Trophoblast cell (in vitro differentiated cells and primary cell): ENCODE measurements around the gene EPB41L1.

Source experiments
- DNase-seq, 2 donors: peaks; one replicate each; pipeline ENCODE4 v3.0.0-alpha.2; 2016
- H2AFZ ChIP-seq: 2 replicates; pipeline ENCODE4 v1.6.1; 2013; ENCODE audit warnings: low read length, moderate library complexity, mild to moderate bottlenecking; ENCODE audit not compliant: insufficient read depth, poor library complexity
- H2AK5ac ChIP-seq: 2 replicates; pipeline ENCODE4 v1.6.1; 2013; ENCODE audit warnings: mild to moderate bottlenecking, low read length
- H2BK120ac ChIP-seq: 2 replicates; pipeline ENCODE4 v1.6.1; 2013; ENCODE audit warnings: low read length, mild to moderate bottlenecking, moderate library complexity; ENCODE audit not compliant: insufficient read depth, poor library complexity
- H2BK12ac ChIP-seq: 2 replicates; pipeline ENCODE4 v1.6.1; 2013; ENCODE audit warnings: mild to moderate bottlenecking, low read length, moderate library complexity
- H2BK5ac ChIP-seq: 2 replicates; pipeline ENCODE4 v1.6.1; 2013; ENCODE audit warnings: low read length, low read depth, moderate library complexity, mild to moderate bottlenecking; ENCODE audit not compliant: poor library complexity
- H3K14ac ChIP-seq: 2 replicates; pipeline ENCODE4 v1.6.1; 2013; ENCODE audit warnings: mild to moderate bottlenecking, low read length
- H3K18ac ChIP-seq: 2 replicates; pipeline ENCODE4 v1.6.1; 2013; ENCODE audit warnings: mild to moderate bottlenecking, low read length
- H3K23ac ChIP-seq: 2 replicates; pipeline ENCODE4 v1.6.1; 2013; ENCODE audit warnings: low read length
- H3K27ac ChIP-seq: 2 replicates; pipeline ENCODE4 v1.5.1; 2013; ENCODE audit warnings: low read depth, mild to moderate bottlenecking, inconsistent platforms, low read length, moderate library complexity
- H3K27me3 ChIP-seq: 2 replicates; pipeline ENCODE4 v1.6.1; 2013; ENCODE audit warnings: inconsistent platforms, mild to moderate bottlenecking, low read length, moderate library complexity; ENCODE audit not compliant: insufficient read depth
- H3K36me3 ChIP-seq, 2 experiments: 1 replicate in 1 of 2; 2 replicates in 1 of 2; pipeline ENCODE4 v1.6.1; 2013; ENCODE audit warnings: low read length in 2 of 2, mild to moderate bottlenecking in 2 of 2, moderate library complexity in 1 of 2; ENCODE audit not compliant: insufficient read depth in 2 of 2, control insufficient read depth in 1 of 2
- H3K4ac ChIP-seq: 2 replicates; pipeline ENCODE4 v1.6.1; 2013; ENCODE audit warnings: low read depth, mild to moderate bottlenecking, low read length, moderate library complexity
- H3K4me1 ChIP-seq, 2 experiments: 1 replicate in 1 of 2; 2 replicates in 1 of 2; pipeline ENCODE4 v1.6.1; 2013; ENCODE audit warnings: low read length in 2 of 2, mild to moderate bottlenecking in 2 of 2, moderate library complexity in 1 of 2; ENCODE audit not compliant: insufficient read depth in 2 of 2, control insufficient read depth in 1 of 2
- H3K4me2 ChIP-seq: 2 replicates; pipeline ENCODE4 v1.6.1; 2013; ENCODE audit warnings: inconsistent platforms, mild to moderate bottlenecking, low read length, moderate library complexity
- H3K4me3 ChIP-seq: 2 replicates; pipeline ENCODE4 v1.5.1; 2013; ENCODE audit warnings: mild to moderate bottlenecking, low read depth, low read length, inconsistent platforms
- H3K79me1 ChIP-seq: one replicate; pipeline ENCODE4 v1.6.1; 2013; ENCODE audit warnings: low read length
- H3K79me2 ChIP-seq: 2 replicates; pipeline ENCODE4 v1.6.1; 2013; ENCODE audit warnings: low read length, mild to moderate bottlenecking; ENCODE audit not compliant: control insufficient read depth, insufficient read depth, poor library complexity
- H3K9ac ChIP-seq: 2 replicates; pipeline ENCODE4 v1.6.1; 2013; ENCODE audit warnings: mild to moderate bottlenecking, low read length
- H3K9me3 ChIP-seq: 2 replicates; pipeline ENCODE4 v1.6.1; 2013; ENCODE audit warnings: low read depth, mild to moderate bottlenecking, control low read depth, inconsistent platforms, low read length; ENCODE audit not compliant: insufficient read depth
- H4K12ac ChIP-seq: 2 replicates; pipeline ENCODE4 v1.6.1; 2013; ENCODE audit warnings: low read depth, mild to moderate bottlenecking, low read length, moderate library complexity
- H4K8ac ChIP-seq: 2 replicates; pipeline ENCODE4 v1.6.1; 2013; ENCODE audit warnings: low read depth, mild to moderate bottlenecking, low read length, moderate library complexity
- H4K91ac ChIP-seq: one replicate; pipeline ENCODE4 v1.6.1; 2013; ENCODE audit warnings: low read depth, mild to moderate bottlenecking, low read length, moderate library complexity
- WGBS: extraction: QIAGEN DNeasy Blood & Tissue Kit; methylation state at CpG from one replicate; pipeline ENCODE4 v1.1.7; 2013; ENCODE audit warnings: missing lambda C conversion rate; ENCODE audit not compliant: insufficient read length, insufficient coverage; ENCODE audit errors: extremely low coverage; 5-methylcytosine and 5-hydroxymethylcytosine counted together

The EPB41L1 gene

DNA sequence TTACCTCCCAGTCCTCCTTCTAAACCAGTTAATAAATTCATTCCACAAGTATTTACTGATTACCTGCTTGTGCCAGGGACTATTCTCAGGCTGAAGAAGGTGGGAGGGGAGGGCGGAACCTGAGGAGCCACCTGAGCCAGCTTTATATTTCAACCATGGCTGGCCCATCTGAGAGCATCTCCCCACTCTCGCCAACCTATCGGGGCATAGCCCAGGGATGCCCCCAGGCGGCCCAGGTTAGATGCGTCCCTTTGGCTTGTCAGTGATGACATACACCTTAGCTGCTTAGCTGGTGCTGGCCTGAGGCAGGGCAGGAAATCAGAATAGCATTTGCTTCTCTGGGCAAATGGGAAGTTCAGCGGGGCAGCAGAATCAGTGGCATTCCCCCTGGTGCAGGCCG lies 76.8 kb downstream of the EPB41L1 start:
- H3K23ac ChIP-seq = no peak overlapping the region
- no peak overlapping the region for H3K9ac ChIP-seq
- no peak overlapping the region for H3K27ac ChIP-seq
- H2AK5ac ChIP-seq = no peak overlapping the region
- DNase-seq = no peak
- no peaks in the 10 kb centered on the region for H3K9me3 ChIP-seq
- peaks cover 5% of the 10 kb centered on the region for H3K79me1 ChIP-seq
- H2BK12ac ChIP-seq = no peak overlapping the region
- no peak overlapping the region for H4K8ac ChIP-seq
- no peak overlapping the region for H2BK120ac ChIP-seq
- peaks cover 4% of the 10 kb centered on the region in 2 experiments for H3K4me1 ChIP-seq
- no peak overlapping the region for H3K14ac ChIP-seq
- peaks cover under 1% of the 10 kb centered on the region for H3K79me2 ChIP-seq
- H3K36me3 ChIP-seq = no peaks in the 10 kb centered on the region
- H2AFZ ChIP-seq = no peak overlapping the region
- no peak overlapping the region for H4K12ac ChIP-seq
- no peak overlapping the region for H4K91ac ChIP-seq
- H3K4me3 ChIP-seq = no peak overlapping the region
- no peaks in the 10 kb centered on the region for H3K27me3 ChIP-seq
- no CpG with 5 or more reads among the region's 7 CpGs for WGBS
- H3K18ac ChIP-seq = no peak overlapping the region
- H3K4me2 ChIP-seq = no peak overlapping the region
- no peak overlapping the region for H3K4ac ChIP-seq
- no peak overlapping the region for H2BK5ac ChIP-seq

DNA sequence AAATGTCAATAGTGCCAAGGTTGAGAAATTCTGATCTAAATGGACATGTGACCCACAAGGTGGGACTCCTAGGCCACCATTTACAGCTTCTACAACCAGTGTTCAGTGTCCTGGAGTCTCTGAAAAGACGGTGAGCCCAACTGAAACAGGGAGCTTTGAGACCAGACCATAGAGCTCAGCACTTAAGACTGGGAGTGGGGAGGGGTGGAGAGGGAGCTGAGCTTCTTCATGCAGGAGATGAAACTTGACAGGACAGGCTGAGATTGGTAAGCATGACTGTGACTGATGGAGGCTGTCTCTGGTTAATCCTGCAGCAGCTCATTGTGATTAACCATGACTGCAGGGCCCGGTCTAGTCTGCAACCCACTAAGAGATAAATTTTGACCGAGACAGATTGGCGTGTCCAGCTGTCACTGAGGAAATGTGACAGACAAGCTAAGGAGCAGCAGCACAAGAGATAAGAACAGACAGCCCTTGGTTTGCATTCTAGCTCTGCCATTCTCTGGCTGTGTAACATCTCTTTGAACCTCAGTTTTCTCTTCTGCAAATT lies 80.3 kb downstream of the EPB41L1 start:
- peaks cover 3 to 5% of the 10 kb centered on the region in 2 experiments for H3K36me3 ChIP-seq
- no peak overlapping the region for H2AK5ac ChIP-seq
- H2BK5ac ChIP-seq = no peak overlapping the region
- H3K79me2 ChIP-seq = peaks cover 10% of the 10 kb centered on the region
- H3K14ac ChIP-seq = no peak overlapping the region
- H3K9me3 ChIP-seq = no peaks in the 10 kb centered on the region
- H3K9ac ChIP-seq = no peak overlapping the region
- H4K8ac ChIP-seq = no peak overlapping the region
- no peak overlapping the region for H3K27ac ChIP-seq
- H3K4me1 ChIP-seq = peaks cover 10 to 12% of the 10 kb centered on the region in 2 experiments
- H3K23ac ChIP-seq = no peak overlapping the region
- H3K4ac ChIP-seq = no peak overlapping the region
- no peak overlapping the region for H2BK12ac ChIP-seq
- H3K4me3 ChIP-seq = no peak overlapping the region
- H3K27me3 ChIP-seq = no peaks in the 10 kb centered on the region
- no peak overlapping the region for H4K91ac ChIP-seq
- WGBS = no CpG with 5 or more reads among the region's 4 CpGs
- no peak overlapping the region for H2BK120ac ChIP-seq
- peaks cover 7% of the 10 kb centered on the region for H3K79me1 ChIP-seq
- H3K4me2 ChIP-seq = no peak overlapping the region
- no peak overlapping the region for H2AFZ ChIP-seq
- H4K12ac ChIP-seq = no peak overlapping the region
- no peak overlapping the region for H3K18ac ChIP-seq
- DNase-seq = no peak

GRCh38 chr20:36235892-36236785 lies 81.6 kb downstream of the EPB41L1 start, which contains the start of gene AAR2:
TSS of gene AAR2 (plus strand) at chr20:36236478. CDS start at chr20:36239869, 3,391 bp downstream.
- H4K12ac ChIP-seq = peak within 1 kb of the TSS; percentile 100
- no peak within 1 kb of the TSS for H2BK12ac ChIP-seq
- H3K4me3 ChIP-seq = peak within 1 kb of the TSS; percentile 78
- H2AK5ac ChIP-seq = peak within 1 kb of the TSS; percentile 81
- H3K4me2 ChIP-seq = peak within 1 kb of the TSS; percentile 72
- peak within 1 kb of the TSS; percentile 81 for H3K14ac ChIP-seq
- peaks cover 10% of the 10 kb centered on the region for H3K79me2 ChIP-seq
- DNase-seq = peak; percentile 51 to 78
- no peaks in the 10 kb centered on the region for H3K27me3 ChIP-seq
- H4K91ac ChIP-seq = peak within 1 kb of the TSS; percentile 92
- H3K79me1 ChIP-seq = peaks cover 7% of the 10 kb centered on the region
- H3K9me3 ChIP-seq = no peaks in the 10 kb centered on the region
- peak within 1 kb of the TSS; percentile 61 for H2BK5ac ChIP-seq
- peak within 1 kb of the TSS; percentile 95 for H3K18ac ChIP-seq
- H3K23ac ChIP-seq = no peak within 1 kb of the TSS
- H3K4ac ChIP-seq = peak within 1 kb of the TSS; percentile 90
- peak within 1 kb of the TSS; percentile 64 for H3K9ac ChIP-seq
- no peak within 1 kb of the TSS for H3K27ac ChIP-seq
- peak within 1 kb of the TSS; percentile 95 for H2BK120ac ChIP-seq
- H4K8ac ChIP-seq = peak within 1 kb of the TSS; percentile 100
- H2AFZ ChIP-seq = peak within 1 kb of the TSS; percentile 100
- H3K4me1 ChIP-seq = peaks cover 10 to 12% of the 10 kb centered on the region in 2 experiments
- peaks cover 11 to 15% of the 10 kb centered on the region in 2 experiments for H3K36me3 ChIP-seq
- WGBS = no CpG with 5 or more reads among the region's 44 CpGs

GRCh38 chr20:36236786-36237121 lies 82.2 kb downstream of the EPB41L1 start:
- Histone ChIP-seq H2BK5ac (no peak overlapping the region), H4K91ac (peak overlapping the region; percentile 81), H3K4me3 (peak overlapping the region; percentile 78), H2AFZ (peak overlapping the region; percentile 61), H4K12ac (peak overlapping the region; percentile 96), H3K14ac (peak overlapping the region; percentile 81), H3K9me3 (no peaks in the 10 kb centered on the region), H3K27me3 (no peaks in the 10 kb centered on the region), H3K27ac (no peak overlapping the region), H3K18ac (no peak overlapping the region), H3K79me2 (peaks cover 10% of the 10 kb centered on the region), H3K23ac (no peak overlapping the region), H2BK12ac (no peak overlapping the region), H4K8ac (peak overlapping the region; percentile 100), H3K9ac (peak overlapping the region; percentile 64), H3K79me1 (peaks cover 7% of the 10 kb centered on the region), H2AK5ac (peak overlapping the region; percentile 81), H3K4me1 (peaks cover 10 to 12% of the 10 kb centered on the region in 2 experiments), H3K4me2 (peak overlapping the region; percentile 72), H2BK120ac (peak overlapping the region; percentile 95), H3K36me3 (peaks cover 15 to 18% of the 10 kb centered on the region in 2 experiments), H3K4ac (peak overlapping the region; percentile 90)
- WGBS = no CpG with 5 or more reads among the region's 6 CpGs
- no peak for DNase-seq
